Measurements from ENCODE around the gene GPX2.
A peak's percentile ranks its signal among the peaks of the same experiment; 100 is the strongest.

Gene GPX2

DNA sequence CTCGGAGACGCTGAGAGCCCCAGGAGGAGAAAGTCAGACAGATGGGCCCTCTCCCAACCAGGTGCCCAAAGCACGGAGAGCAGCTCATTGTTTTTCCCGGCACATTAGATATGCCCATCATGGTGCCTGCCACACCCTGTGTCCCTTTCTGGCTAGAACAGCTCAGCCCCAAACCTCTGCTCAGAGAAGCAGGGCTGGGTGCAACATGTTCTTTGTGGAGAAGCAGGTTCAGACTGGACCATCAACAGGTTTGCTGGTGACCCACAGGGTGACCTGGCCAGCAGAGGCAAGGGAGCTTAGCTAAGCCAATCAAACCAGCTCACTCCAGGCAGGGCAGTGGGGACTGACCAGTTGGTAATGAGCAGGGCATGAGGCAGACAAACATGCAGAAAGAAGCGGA lies 16.2 kb upstream of the GPX2 start:
- no peak for DNase-seq

GRCh38 chr14:64958201-64958600 lies 15.7 kb upstream of the GPX2 start:
- DNase-seq = no peak

DNA sequence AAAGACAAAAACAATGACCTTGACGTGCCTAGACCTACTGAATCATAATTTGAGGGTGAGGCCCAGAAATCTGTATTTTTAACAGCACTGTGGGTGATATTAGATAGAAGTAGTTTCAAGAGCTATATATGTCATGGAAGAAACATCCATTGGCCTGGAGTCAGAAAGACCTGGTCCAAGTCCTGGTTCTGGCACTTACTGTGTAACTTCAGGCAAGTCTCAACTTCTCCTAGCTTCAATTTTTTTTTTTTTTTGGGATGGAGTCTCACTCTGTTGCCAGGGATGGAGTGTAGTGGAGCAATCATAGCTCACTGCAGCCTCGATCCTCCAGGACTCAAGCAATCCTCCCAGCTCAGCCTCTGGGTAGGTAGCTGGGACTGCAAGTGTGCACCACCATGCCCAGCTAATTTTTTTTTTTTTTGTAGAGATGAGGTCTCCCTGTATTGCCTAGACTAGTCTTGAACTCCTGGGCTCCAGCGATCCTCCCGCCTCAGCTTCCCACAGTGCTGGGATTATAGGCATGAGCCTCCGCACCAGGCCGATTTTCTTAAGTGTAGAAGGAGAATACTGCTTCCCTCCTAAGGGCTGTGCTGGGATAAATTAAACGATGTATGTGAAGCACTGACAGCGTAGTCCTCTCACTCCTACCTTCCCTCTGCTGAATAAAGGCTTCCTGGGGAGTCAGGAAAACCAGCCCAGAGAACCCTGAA lies 14.3 kb upstream of the GPX2 start:
- DNase-seq = no peak

DNA sequence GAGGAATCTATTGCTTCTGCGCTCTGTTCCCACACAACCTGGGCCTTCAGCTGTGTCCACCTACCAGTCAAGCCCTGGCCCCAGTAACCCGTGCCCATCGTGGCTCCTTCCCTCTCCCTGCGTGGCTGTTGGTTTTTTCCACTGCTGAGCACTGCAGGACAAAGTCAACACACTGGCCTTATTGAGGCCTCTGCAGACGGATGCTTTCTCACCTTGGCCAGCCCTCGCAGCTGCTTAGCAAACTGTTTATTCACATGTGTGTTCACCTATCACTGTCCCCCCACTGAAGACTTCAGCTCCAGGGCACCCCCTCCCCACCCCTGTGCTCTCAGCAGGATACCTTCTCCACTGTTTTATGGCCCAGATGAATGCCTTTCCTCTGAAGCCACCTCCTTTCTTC lies 12.8 kb upstream of the GPX2 start:
- DNase-seq = no peak

DNA sequence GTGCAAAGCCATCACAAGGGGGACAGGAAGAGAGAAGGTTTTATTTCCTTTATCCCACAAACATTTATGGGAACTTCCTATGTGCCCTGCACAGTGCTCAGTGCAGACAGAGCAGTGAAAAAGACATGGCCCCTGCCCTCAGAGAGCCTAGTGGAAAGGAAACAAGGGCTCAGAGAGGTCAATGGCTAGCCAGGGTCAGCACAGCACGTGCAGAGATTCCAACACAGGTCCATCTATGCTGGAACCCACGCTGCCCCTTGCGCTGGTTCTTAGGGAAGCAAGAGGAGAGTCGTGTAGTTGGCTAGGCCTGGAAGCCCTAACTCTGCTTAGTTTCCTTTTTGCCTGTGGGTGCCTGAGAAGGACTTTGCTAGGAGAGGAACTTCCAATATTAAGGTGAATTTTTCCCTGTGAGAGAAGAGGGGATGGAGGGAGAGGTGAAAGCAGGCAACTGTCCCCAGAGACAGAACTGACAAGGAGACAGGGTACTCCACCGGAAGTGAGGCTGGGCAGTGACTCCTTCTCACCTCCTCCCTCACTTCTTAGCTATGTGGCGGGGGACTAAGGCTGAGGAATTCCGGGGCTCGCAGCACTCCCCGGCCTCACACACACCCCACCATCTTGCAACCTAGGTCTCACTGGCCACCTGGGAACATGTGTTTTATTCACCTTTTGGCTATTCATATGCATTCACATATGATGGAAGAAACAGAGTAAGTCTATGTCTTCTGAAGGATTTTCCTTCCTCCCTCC lies 12.1 kb upstream of the GPX2 start:
- no peak for DNase-seq

DNA sequence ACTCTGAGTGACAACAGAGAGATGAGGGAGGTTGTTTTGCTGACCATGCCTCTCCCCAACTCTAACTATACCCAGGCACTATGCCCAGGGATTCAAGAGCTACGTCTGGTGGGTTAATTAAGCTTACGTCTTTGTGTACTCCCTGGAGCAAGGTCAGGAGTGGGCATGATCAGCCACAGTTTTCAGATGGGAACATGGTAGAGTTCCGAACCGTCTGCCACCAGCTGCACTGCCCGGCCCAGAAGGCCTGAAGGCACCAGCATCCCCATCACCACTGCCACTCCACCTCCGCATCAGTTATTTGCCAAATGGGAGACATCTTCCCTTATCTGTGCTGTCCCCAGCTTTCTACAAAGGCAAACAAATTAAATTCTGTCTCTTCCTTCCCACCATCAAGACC lies 11.1 kb upstream of the GPX2 start:
- DNase-seq = no peak

GRCh38 chr14:64953310-64953654 lies 10.7 kb upstream of the GPX2 start:
- no peak for DNase-seq

- peak; percentile 14 for DNase-seq
Observed at GRCh38 chr14:64952598-64953309, 10.2 kb upstream of the GPX2 start.

GRCh38 chr14:64951724-64952123 lies 9.2 kb upstream of the GPX2 start:
- no peak for DNase-seq

DNA sequence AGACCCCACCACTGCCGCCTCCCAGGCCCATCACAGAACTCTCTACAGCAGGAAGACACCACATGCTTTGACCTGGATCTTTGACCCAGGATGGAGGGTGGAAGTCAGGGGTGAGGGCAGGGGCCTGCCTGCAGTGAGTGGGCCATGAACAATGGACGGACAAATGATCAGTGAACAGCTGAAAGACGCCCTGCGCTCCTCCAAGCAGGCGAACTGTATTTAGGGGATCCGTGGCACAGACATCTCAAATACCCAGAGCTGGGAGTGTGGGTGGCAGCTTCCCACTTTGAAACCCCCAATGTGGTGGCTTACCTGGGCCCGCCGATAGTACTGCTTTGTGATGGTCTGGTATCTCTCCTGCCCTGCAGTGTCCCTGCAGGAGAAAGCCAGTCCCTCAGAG lies 8.7 kb upstream of the GPX2 start:
- DNase-seq = no peak

DNA sequence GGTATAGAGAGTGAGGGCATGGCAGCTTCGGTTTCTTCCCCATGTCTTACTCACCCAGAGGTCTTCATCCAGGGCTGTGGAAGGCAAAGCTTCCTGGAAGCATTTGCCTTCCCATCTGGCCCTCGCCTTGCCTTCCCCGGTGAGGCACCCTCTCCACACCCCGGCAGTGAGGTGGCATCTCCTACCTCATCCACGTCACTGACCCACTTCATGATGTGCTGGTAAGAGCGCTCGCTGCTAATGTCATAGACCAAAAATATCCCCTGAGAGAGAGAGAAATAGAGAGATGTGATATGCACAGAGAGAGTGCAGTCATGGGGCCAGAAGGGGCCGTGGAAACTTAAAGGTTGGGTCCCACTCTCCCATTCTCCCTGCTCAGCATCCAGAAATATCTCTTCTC lies 8.3 kb upstream of the GPX2 start:
- DNase-seq = no peak

- no peak for DNase-seq
Observed at GRCh38 chr14:64948612-64949210, 6.2 kb upstream of the GPX2 start.

- DNase-seq = no peak
Observed at GRCh38 chr14:64947710-64948611, 5.4 kb upstream of the GPX2 start.

GRCh38 chr14:64946310-64947045 lies 3.9 kb upstream of the GPX2 start:
- no peak for DNase-seq

GRCh38 chr14:64945431-64946178 lies 3.1 kb upstream of the GPX2 start:
- DNase-seq = no peak

GRCh38 chr14:64944861-64945260 lies 2.3 kb upstream of the GPX2 start:
- DNase-seq = no peak

- no peak for DNase-seq
Observed at GRCh38 chr14:64944041-64944440, 1.5 kb upstream of the GPX2 start.

GRCh38 chr14:64943556-64943955 lies 1.0 kb upstream of the GPX2 start:
- DNase-seq = no peak

GRCh38 chr14:64940336-64940910 lies 2.1 kb downstream of the GPX2 start:
- no peak for DNase-seq

DNA sequence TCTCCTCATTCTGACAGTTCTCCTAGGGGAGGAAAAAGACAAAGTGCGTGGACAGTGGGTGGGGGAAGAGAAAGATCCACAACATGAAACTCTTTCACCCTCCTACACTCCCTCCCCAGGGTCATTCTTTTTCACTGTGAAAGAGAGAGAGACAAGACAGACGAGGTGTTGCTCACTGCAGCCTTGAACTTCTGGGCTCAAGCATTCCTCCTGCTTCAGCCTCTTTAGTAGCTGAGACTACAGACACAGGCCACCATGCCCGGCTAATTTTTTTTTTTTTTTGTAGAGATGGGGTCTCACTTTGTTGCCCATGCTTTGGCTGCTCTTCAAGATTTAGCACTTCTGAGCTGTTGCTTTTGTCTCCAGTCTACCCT lies 2.7 kb downstream of the GPX2 start:
- DNase-seq = no peak
